ENCODE measurements around the gene POU2F2. TPM values are rescaled to one million over a fixed set of nuclear protein-coding genes. Genes with fewer than 3 reads are reported as not detected.

The POU2F2 gene
- total and polyA plus RNA-seq, 2 experiments from 2014 or later, result 2.3 to 4.6 TPM

GRCh38 chr19:42121036-42121621 lies 11.1 kb downstream of the POU2F2 start:
- H3K4me3 Mint-ChIP-seq, result no peak overlapping the region
- no peak for ATAC-seq

More at GRCh38 chr19:42121036-42121621, 11.1 kb downstream of the POU2F2 start:
- Mint-ChIP-seq H3K27me3 (ENCODE audit: insufficient read depth, low read depth, poor library complexity) (peaks cover 29% of the 10 kb centered on the region), H3K27ac (no peak overlapping the region), H3K9me3 (no peaks in the 10 kb centered on the region), H3K36me3 (ENCODE audit: low read depth) (peaks cover 3% of the 10 kb centered on the region; the same call in 1 of the 3 replicates), H3K4me1 (peaks cover 14% of the 10 kb centered on the region)
- TF ChIP-seq ZNF331 (CRISPR knock-in tag; IDR thresholded peaks at IDR 0.05; ENCODE audit: low read depth) (no peak), POLR2AphosphoS5 (IDR thresholded peaks at IDR 0.05; ENCODE audit: low read depth) (no peak), EZH2 (IDR thresholded peaks at IDR 0.05; ENCODE audit: low read depth, unreplicated experiment) (no peak), JUNB (IDR thresholded peaks at IDR 0.05; ENCODE audit: unreplicated experiment) (no peak), ZNF114 (CRISPR knock-in tag; IDR thresholded peaks at IDR 0.05) (no peak), ZNF462 (CRISPR knock-in tag; IDR thresholded peaks at IDR 0.05) (no peak), EZH2phosphoT487 (IDR thresholded peaks at IDR 0.05; ENCODE audit: unreplicated experiment) (no peak), STAT1 (IDR thresholded peaks at IDR 0.05; ENCODE audit: unreplicated experiment) (no peak), CREB1 (CRISPR knock-in tag; IDR thresholded peaks at IDR 0.05; ENCODE audit: low read depth) (no peak), NANOG (IDR thresholded peaks at IDR 0.05; ENCODE audit: borderline replicate concordance) (no peak)
- TF ChIP-seq, protein P1, sequence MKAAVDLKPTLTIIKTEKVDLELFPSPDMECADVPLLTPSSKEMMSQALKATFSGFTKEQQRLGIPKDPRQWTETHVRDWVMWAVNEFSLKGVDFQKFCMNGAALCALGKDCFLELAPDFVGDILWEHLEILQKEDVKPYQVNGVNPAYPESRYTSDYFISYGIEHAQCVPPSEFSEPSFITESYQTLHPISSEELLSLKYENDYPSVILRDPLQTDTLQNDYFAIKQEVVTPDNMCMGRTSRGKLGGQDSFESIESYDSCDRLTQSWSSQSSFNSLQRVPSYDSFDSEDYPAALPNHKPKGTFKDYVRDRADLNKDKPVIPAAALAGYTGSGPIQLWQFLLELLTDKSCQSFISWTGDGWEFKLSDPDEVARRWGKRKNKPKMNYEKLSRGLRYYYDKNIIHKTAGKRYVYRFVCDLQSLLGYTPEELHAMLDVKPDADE (IDR thresholded peaks at IDR 0.05), result no peak
- TF ChIP-seq, protein P2, sequence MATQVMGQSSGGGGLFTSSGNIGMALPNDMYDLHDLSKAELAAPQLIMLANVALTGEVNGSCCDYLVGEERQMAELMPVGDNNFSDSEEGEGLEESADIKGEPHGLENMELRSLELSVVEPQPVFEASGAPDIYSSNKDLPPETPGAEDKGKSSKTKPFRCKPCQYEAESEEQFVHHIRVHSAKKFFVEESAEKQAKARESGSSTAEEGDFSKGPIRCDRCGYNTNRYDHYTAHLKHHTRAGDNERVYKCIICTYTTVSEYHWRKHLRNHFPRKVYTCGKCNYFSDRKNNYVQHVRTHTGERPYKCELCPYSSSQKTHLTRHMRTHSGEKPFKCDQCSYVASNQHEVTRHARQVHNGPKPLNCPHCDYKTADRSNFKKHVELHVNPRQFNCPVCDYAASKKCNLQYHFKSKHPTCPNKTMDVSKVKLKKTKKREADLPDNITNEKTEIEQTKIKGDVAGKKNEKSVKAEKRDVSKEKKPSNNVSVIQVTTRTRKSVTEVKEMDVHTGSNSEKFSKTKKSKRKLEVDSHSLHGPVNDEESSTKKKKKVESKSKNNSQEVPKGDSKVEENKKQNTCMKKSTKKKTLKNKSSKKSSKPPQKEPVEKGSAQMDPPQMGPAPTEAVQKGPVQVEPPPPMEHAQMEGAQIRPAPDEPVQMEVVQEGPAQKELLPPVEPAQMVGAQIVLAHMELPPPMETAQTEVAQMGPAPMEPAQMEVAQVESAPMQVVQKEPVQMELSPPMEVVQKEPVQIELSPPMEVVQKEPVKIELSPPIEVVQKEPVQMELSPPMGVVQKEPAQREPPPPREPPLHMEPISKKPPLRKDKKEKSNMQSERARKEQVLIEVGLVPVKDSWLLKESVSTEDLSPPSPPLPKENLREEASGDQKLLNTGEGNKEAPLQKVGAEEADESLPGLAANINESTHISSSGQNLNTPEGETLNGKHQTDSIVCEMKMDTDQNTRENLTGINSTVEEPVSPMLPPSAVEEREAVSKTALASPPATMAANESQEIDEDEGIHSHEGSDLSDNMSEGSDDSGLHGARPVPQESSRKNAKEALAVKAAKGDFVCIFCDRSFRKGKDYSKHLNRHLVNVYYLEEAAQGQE (IDR thresholded peaks at IDR 0.05; ENCODE audit: unreplicated experiment), result no peak
- TF ChIP-seq, protein P3, sequence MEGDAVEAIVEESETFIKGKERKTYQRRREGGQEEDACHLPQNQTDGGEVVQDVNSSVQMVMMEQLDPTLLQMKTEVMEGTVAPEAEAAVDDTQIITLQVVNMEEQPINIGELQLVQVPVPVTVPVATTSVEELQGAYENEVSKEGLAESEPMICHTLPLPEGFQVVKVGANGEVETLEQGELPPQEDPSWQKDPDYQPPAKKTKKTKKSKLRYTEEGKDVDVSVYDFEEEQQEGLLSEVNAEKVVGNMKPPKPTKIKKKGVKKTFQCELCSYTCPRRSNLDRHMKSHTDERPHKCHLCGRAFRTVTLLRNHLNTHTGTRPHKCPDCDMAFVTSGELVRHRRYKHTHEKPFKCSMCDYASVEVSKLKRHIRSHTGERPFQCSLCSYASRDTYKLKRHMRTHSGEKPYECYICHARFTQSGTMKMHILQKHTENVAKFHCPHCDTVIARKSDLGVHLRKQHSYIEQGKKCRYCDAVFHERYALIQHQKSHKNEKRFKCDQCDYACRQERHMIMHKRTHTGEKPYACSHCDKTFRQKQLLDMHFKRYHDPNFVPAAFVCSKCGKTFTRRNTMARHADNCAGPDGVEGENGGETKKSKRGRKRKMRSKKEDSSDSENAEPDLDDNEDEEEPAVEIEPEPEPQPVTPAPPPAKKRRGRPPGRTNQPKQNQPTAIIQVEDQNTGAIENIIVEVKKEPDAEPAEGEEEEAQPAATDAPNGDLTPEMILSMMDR (conservative IDR thresholded peaks at IDR 0.05; ENCODE audit: low read depth in 2 of 2), result no peak
- Histone ChIP-seq H3K79me2 (replicated peaks; ENCODE audit: insufficient read depth) (no peaks in the 10 kb centered on the region), H3F3A (replicated peaks; ENCODE audit: low read depth) (no peaks in the 10 kb centered on the region), H2AFZ (no peak overlapping the region), H3K27ac (ENCODE audit: low read depth) (no peak overlapping the region), H3K9me2 (ENCODE audit: insufficient read depth) (no peaks in the 10 kb centered on the region), H3K4me2 (0 out of 2 replicates have a peak overlapping the region, but pooled peaks have one; percentile 32), H3K4me3 (no peak overlapping the region), H3K36me3 (ENCODE audit: insufficient read depth) (no peaks in the 10 kb centered on the region), H4K20me1 (replicated peaks; ENCODE audit: insufficient read depth) (0 out of 2 replicates have a peak, but pooled peaks cover 3% of the 10 kb centered on the region), H3K27me3 (ENCODE audit: insufficient read depth) (no peaks in the 10 kb centered on the region), H3K4me1 (ENCODE audit: insufficient read depth) (peaks cover 15% of the 10 kb centered on the region; the same call in 1 of the 2 replicates)
- no peak for DNase-seq (ENCODE audit: low spot score)

Data from GM23338 (cell line).